Pancreas (tissue), 10 donors: Measurements from ENCODE around the gene NACA2. TPM values are rescaled to one million over a fixed set of nuclear protein-coding genes. Genes with fewer than 3 reads are reported as not detected.
A peak's percentile ranks its signal among the peaks of the same experiment; 100 is the strongest.
"Not testable (repeated sequence)": the region's sequence is repeated elsewhere in the genome, so short reads cannot be mapped to it uniquely, and the experiment has no call there.

Experiments
- ATAC-seq, 4 donors: fragments of 200-7000 bp; cut with Tn5 transposase; one replicate each; pipeline versions ENCODE4 v1.8.0 to v1.9.1; 2020; ENCODE audit warnings: mild to moderate bottlenecking in 4 of 4, moderate library complexity in 4 of 4
- DNase-seq, 6 donors: peaks; one replicate each; pipeline ENCODE4 v3.0.0-alpha.2; 2020
- FAIRE-seq: peaks from 2 replicates; lab custom pipeline; 2012; peaks lifted over from hg19 to GRCh38; lab: Jason Lieb, UNC
- H3K27ac ChIP-seq, 4 donors: fragments of 200-600 bp; sonication (generic); 1 replicate in 3 of 4; 2 replicates in 1 of 4; pipeline versions ENCODE4 v1.5.0 to v1.8.0; 2020
- H3K27me3 ChIP-seq, 4 donors: fragments of 200-600 bp; one replicate each; pipeline ENCODE4 v1.8.0; 2021
- H3K36me3 ChIP-seq, 3 donors: fragments of 200-600 bp; sonication (generic) in 1 of 3; one replicate each; pipeline versions ENCODE4 v1.5.0 to v1.8.0; 2020 to 2021
- H3K4me1 ChIP-seq, 3 donors: fragments of 200-600 bp; one replicate each; pipeline ENCODE4 v1.8.0; 2021
- H3K4me3 ChIP-seq, 4 donors: fragments of 200-600 bp; sonication (generic) in 2 of 4; one replicate each; pipeline versions ENCODE4 v1.5.0 to v1.8.0; 2020 to 2021
- H3K9me3 ChIP-seq, 4 donors: fragments of 200-600 bp; one replicate each; pipeline ENCODE4 v1.8.0; 2021
- CTCF ChIP-seq, 4 donors: fragments of 200-600 bp; sonication (generic) in 3 of 4; IDR thresholded peaks; one replicate each; pipeline versions ENCODE4 v1.5.0 to v1.8.0; 2021; ENCODE audit warnings: antibody characterized with exemption in 4 of 4
- WGBS, 2 donors: extraction: QIAGEN DNeasy Blood & Tissue Kit; methylation state at CpG; one replicate each; pipeline ENCODE4 v1.1.7; 2013; 5-methylcytosine and 5-hydroxymethylcytosine counted together
- intact Hi-C, 3 donors: fragments of 100-400 bp; cut with DNase I; formaldehyde crosslinking; loops; one replicate each; pipeline versions ENCODE4 v1.11.1 to v1.14.2; 2022
- polyA plus RNA-seq, 2 donors: library from polyadenylated mRNA; stranded (reverse); fragments of 200-250 nt; gene quantifications; one replicate each; pipeline ENCODE4 v1.2.3, GENCODE V29; 2013
- total RNA-seq, 6 donors: library from RNA; stranded (reverse); fragmentation: NEBNext Ultra II Directional in 4 of 6; extraction: Animal tissue kit (Norgen Biotek cat#: 25700) in 4 of 6; gene quantifications; one replicate each; pipeline versions ENCODE4 v1.2.1 to v1.2.4, GENCODE V29; 2021 to 2023
- donor health status: healthy with polysubstance abuse.
- donor health status: DM: no; HTN: no; CAD: no; lungs with moderate emphysema.
- donor health status: DM: no; HTN: no; CAD: no.
- donor health status: control.
- donor health status: control.
- donor health status: Bipolar disorder and iron deficiency.
- donor health status: DM: yes; HTN: yes; CAD: no.
- donor health status: DM: no; HTN: no; CAD: no.
- donor health status: DM: no; HTN: no; CAD: no.
- donor health status: DM: yes; HTN: yes; CAD: no.

The NACA2 gene
- total and polyA plus RNA-seq, 8 donors = 0.12 TPM; not detected in 7

- Histone ChIP-seq H3K36me3 (no peaks in the 10 kb centered on the region), H3K4me3 (no peak overlapping the region), H3K4me1 (no peaks in the 10 kb centered on the region), H3K27ac (no peak overlapping the region), H3K27me3 (no peaks in the 10 kb centered on the region), H3K9me3 (no peaks in the 10 kb centered on the region)
- no peak for ATAC-seq
- DNase-seq = no peak
- 90 to 98% methylated on average over 1 of the region's 1 CpG for WGBS, 2 donors
- intact Hi-C loops = no loop called here
- FAIRE-seq = no peak
- TF ChIP-seq CTCF (IDR thresholded peaks at IDR 0.05) = no peak
These were observed 19.4 kb downstream of the NACA2 start for GRCh38 chr17:61571624-61572023.

- Histone ChIP-seq H3K27me3 (no peaks in the 10 kb centered on the region), H3K4me3 (no peak overlapping the region), H3K4me1 (no peaks in the 10 kb centered on the region), H3K27ac (no peak overlapping the region), H3K9me3 (no peaks in the 10 kb centered on the region), H3K36me3 (no peaks in the 10 kb centered on the region)
- ATAC-seq (no peak), FAIRE-seq (no peak), DNase-seq (no peak)
- no peak for TF ChIP-seq CTCF (IDR thresholded peaks at IDR 0.05)
- intact Hi-C loops = no loop called here
- WGBS, 2 donors = 91 to 93% methylated on average over 1 of the region's 1 CpG
These were observed 20.9 kb downstream of the NACA2 start for GRCh38 chr17:61570118-61570517.

- ATAC-seq, H3K36me3 ChIP-seq, DNase-seq, H3K4me1 ChIP-seq, H3K4me3 ChIP-seq, FAIRE-seq, intact Hi-C loops, H3K27ac ChIP-seq, H3K9me3 ChIP-seq, H3K27me3 ChIP-seq: not testable (repeated sequence)
- 93 to 96% methylated on average over 5 of the region's 5 CpGs for WGBS, 2 donors
These were observed 21.5 kb downstream of the NACA2 start for GRCh38 chr17:61569525-61569924.

GRCh38 chr17:61568219-61569072 lies 22.6 kb downstream of the NACA2 start:
- H3K4me1 ChIP-seq = no peaks in the 10 kb centered on the region
- no peaks in the 10 kb centered on the region for H3K9me3 ChIP-seq
- 82 to 90% methylated on average over 14 of the region's 14 CpGs for WGBS, 2 donors
- intact Hi-C loops = no loop called here
- no peaks in the 10 kb centered on the region for H3K36me3 ChIP-seq
- no peak overlapping the region for H3K27ac ChIP-seq
- ATAC-seq = peak in 3 of 4 donors; percentile 24 to 47 (median 40)
- no peaks in the 10 kb centered on the region for H3K27me3 ChIP-seq
- DNase-seq = no peak
- TF ChIP-seq CTCF (IDR thresholded peaks at IDR 0.05) = no peak
- no peak overlapping the region for H3K4me3 ChIP-seq
- no peak for FAIRE-seq

GRCh38 chr17:61567045-61567802 lies 23.8 kb downstream of the NACA2 start:
- intact Hi-C loops = no loop called here
- ATAC-seq = no peak
- TF ChIP-seq CTCF (IDR thresholded peaks at IDR 0.05) = no peak

GRCh38 chr17:61566448-61566847 lies 24.6 kb downstream of the NACA2 start:
- H3K27me3 ChIP-seq, FAIRE-seq, H3K9me3 ChIP-seq, H3K4me1 ChIP-seq, H3K36me3 ChIP-seq, intact Hi-C loops, DNase-seq, H3K27ac ChIP-seq, H3K4me3 ChIP-seq, ATAC-seq: not testable (repeated sequence)
- 85 to 88% methylated on average over 5 of the region's 5 CpGs for whole genome bisulfite sequencing, 2 donors

More at GRCh38 chr17:61567045-61567802, 23.8 kb downstream of the NACA2 start:
- Histone ChIP-seq H3K4me3 (no peak overlapping the region), H3K27me3 (no peaks in the 10 kb centered on the region), H3K36me3 (no peaks in the 10 kb centered on the region), H3K9me3 (no peaks in the 10 kb centered on the region), H3K4me1 (no peaks in the 10 kb centered on the region), H3K27ac (no peak overlapping the region)
- FAIRE-seq (no peak), DNase-seq (no peak)
- 51 to 54% methylated on average over 4 of the region's 4 CpGs for whole genome bisulfite sequencing, 2 donors

- H3K9me3 ChIP-seq, intact Hi-C loops, FAIRE-seq, H3K27me3 ChIP-seq, H3K36me3 ChIP-seq, H3K4me1 ChIP-seq, H3K27ac ChIP-seq, DNase-seq, ATAC-seq, H3K4me3 ChIP-seq: not testable (repeated sequence)
These were observed 25.2 kb downstream of the NACA2 start for GRCh38 chr17:61565850-61566249.
